HepG2 (cell line): ENCODE measurements around the gene NGFR. TPM values are rescaled to one million over a fixed set of nuclear protein-coding genes. Genes with fewer than 3 reads are reported as not detected.

Experiments used
- ATAC-seq: fragments of 200-7000 bp; cut with Tn5 transposase; 3 replicates; pipeline ENCODE4 v1.9.1; 2020; ENCODE audit warnings: mild to moderate bottlenecking, moderate library complexity
- BruUV-seq: library from RNA; stranded (reverse); fragments of 400-500 nt; replicated peaks from 2 replicates; lab custom pipeline; 2021; lab: Mats Ljungman, UMichigan
- CTCF ChIA-PET: fragments of 300-600 bp; formaldehyde crosslinking; extraction: SDS; loops from one replicate; lab custom pipeline; 2021; ENCODE audit warnings: low total read pairs, inconsistent platforms, low intra/inter-chr PET ratio; lab: Yijun Ruan, JAX
- POLR2A ChIA-PET: fragments of 350-600 bp; sonication (Branson Sonifier 250); formaldehyde crosslinking; loops from one replicate; lab custom pipeline; 2020; ENCODE audit warnings: antibody characterized with exemption, inconsistent platforms; lab: Yijun Ruan, JAX
- DNase-seq: peaks from one replicate; pipeline ENCODE4 v3.0.0-alpha.2; 2015; ENCODE audit warnings: low spot score
- FAIRE-seq: peaks from 3 replicates; lab custom pipeline; 2011; peaks lifted over from hg19 to GRCh38; lab: Jason Lieb, UNC
- H2AFZ ChIP-seq: one replicate; pipeline ENCODE4 v1.6.1; 2011; ENCODE audit warnings: low read length, inconsistent platforms
- H3K27ac ChIP-seq: fragments of 300-600 bp; 3 replicates; pipeline ENCODE4 v1.8.0; 2011; ENCODE audit warnings: mixed run types, mild to moderate bottlenecking, mixed read lengths, low read length, inconsistent platforms; ENCODE audit not compliant: insufficient read depth; ENCODE audit errors: extremely low read length
- H3K27me3 ChIP-seq, 2 experiments: fragments of 200-600 bp in 1 of 2; 2 replicates in 1 of 2; 3 replicates in 1 of 2; pipeline versions ENCODE4 v1.6.0 to v1.8.0; 2011; ENCODE audit warnings: low read length in 2 of 2, mild to moderate bottlenecking in 2 of 2, moderate library complexity in 2 of 2, inconsistent platforms in 1 of 2; ENCODE audit not compliant: insufficient read depth in 2 of 2, control insufficient read depth in 1 of 2
- H3K36me3 ChIP-seq, 2 experiments: fragments of 200-600 bp in 1 of 2; replicated peaks in 1 of 2; 2 replicates in 1 of 2; 3 replicates in 1 of 2; pipeline versions ENCODE4 v1.5.1 to v1.8.0; 2011; ENCODE audit warnings: low read length in 2 of 2, inconsistent platforms in 1 of 2; ENCODE audit not compliant: insufficient read depth in 2 of 2, control insufficient read depth in 1 of 2
- H3K4me1 ChIP-seq: 2 replicates; pipeline ENCODE4 v1.5.1; 2012; ENCODE audit warnings: low read length, inconsistent platforms; ENCODE audit not compliant: insufficient read depth
- H3K4me2 ChIP-seq: 2 replicates; pipeline ENCODE4 v1.6.0; 2011; ENCODE audit warnings: low read depth, low read length, inconsistent platforms
- H3K4me3 ChIP-seq, 3 experiments: fragments of 200-600 bp in 1 of 3; sonication (generic), shearing (Covaris generic) in 1 of 3; replicated peaks in 1 of 3; 2 replicates each; pipeline ENCODE4 v1.5.1; 2011 to 2016; ENCODE audit warnings: low read length in 3 of 3, inconsistent platforms in 2 of 3, low read depth in 2 of 3, mild to moderate bottlenecking in 2 of 3, control low read depth in 1 of 3, mixed read lengths in 1 of 3; ENCODE audit not compliant: insufficient read depth in 1 of 3
- H3K79me2 ChIP-seq: one replicate; pipeline ENCODE4 v1.6.1; 2011; ENCODE audit warnings: low read length, inconsistent platforms; ENCODE audit not compliant: insufficient read depth
- H3K9ac ChIP-seq: 2 replicates; pipeline ENCODE4 v1.6.0; 2011; ENCODE audit warnings: mild to moderate bottlenecking, low read depth, low read length, inconsistent platforms; ENCODE audit not compliant: insufficient read depth
- H3K9me3 ChIP-seq: 2 replicates; pipeline ENCODE4 v1.5.1; 2012; ENCODE audit warnings: mild to moderate bottlenecking, low read length
- H4K20me1 ChIP-seq: 2 replicates; pipeline ENCODE4 v1.6.0; 2011; ENCODE audit warnings: inconsistent platforms, mild to moderate bottlenecking, low read length, moderate library complexity; ENCODE audit not compliant: insufficient read depth
- DPF2 ChIP-seq: sonication (generic); formaldehyde crosslinking; IDR thresholded peaks from 2 replicates; pipeline ENCODE4 v1.4.0; 2020; ENCODE audit warnings: mild to moderate bottlenecking, low read depth, missing genetic modification reagents, borderline replicate concordance
- EEA1 ChIP-seq: sonication (generic); formaldehyde crosslinking; IDR thresholded peaks from 2 replicates; pipeline ENCODE4 v1.5.1; 2020; ENCODE audit warnings: mild to moderate bottlenecking, missing genetic modification reagents, borderline replicate concordance
- FLYWCH1 ChIP-seq: sonication (generic); formaldehyde crosslinking; IDR thresholded peaks from 2 replicates; pipeline ENCODE4 v1.8.1; 2023; ENCODE audit warnings: mild to moderate bottlenecking, missing genetic modification reagents
- HNF4A ChIP-seq: sonication (generic); formaldehyde crosslinking; IDR thresholded peaks from 2 replicates; pipeline ENCODE4 v1.4.0; 2020; ENCODE audit warnings: missing genetic modification reagents
- ISX ChIP-seq: sonication (generic); formaldehyde crosslinking; conservative IDR thresholded peaks from 2 replicates; pipeline ENCODE4 v1.5.0; 2020; ENCODE audit warnings: missing genetic modification reagents
- JUN ChIP-seq: sonication (generic); formaldehyde crosslinking; IDR thresholded peaks from 2 replicates; pipeline ENCODE4 v1.4.0; 2020; ENCODE audit warnings: mild to moderate bottlenecking, missing genetic modification reagents
- NCOA5 ChIP-seq: sonication (generic); formaldehyde crosslinking; IDR thresholded peaks from 2 replicates; pipeline ENCODE4 v1.4.0; 2020; ENCODE audit warnings: missing genetic modification reagents
- NFKBIZ ChIP-seq: IDR thresholded peaks from 2 replicates; pipeline ENCODE4 v1.6.1; 2018; ENCODE audit warnings: missing genetic modification reagents, missing compliant biosample characterization
- PHF21A ChIP-seq: sonication (generic); formaldehyde crosslinking; IDR thresholded peaks from 2 replicates; pipeline ENCODE4 v1.5.0; 2020; ENCODE audit warnings: mild to moderate bottlenecking, missing genetic modification reagents
- PHF8 ChIP-seq: sonication (generic); formaldehyde crosslinking; IDR thresholded peaks from 2 replicates; pipeline ENCODE4 v1.5.0; 2020; ENCODE audit warnings: missing genetic modification reagents
- REXO4 ChIP-seq: sonication (generic); formaldehyde crosslinking; IDR thresholded peaks from 2 replicates; pipeline ENCODE4 v1.8.0; 2022; ENCODE audit warnings: missing genetic modification reagents, mild to moderate bottlenecking, borderline replicate concordance
- TEAD3 ChIP-seq: optimal IDR thresholded peaks from 2 replicates; pipeline ENCODE3; 2016; ENCODE audit warnings: borderline replicate concordance
- ZNF225 ChIP-seq: sonication (generic); formaldehyde crosslinking; IDR thresholded peaks from 2 replicates; pipeline ENCODE4 v1.4.0; 2020; ENCODE audit warnings: mild to moderate bottlenecking, missing genetic modification reagents
- ZNF768 ChIP-seq: sonication (generic); formaldehyde crosslinking; IDR thresholded peaks from 2 replicates; pipeline ENCODE4 v1.4.0; 2020; ENCODE audit warnings: missing genetic modification reagents
- ZNF883 ChIP-seq: sonication (generic); formaldehyde crosslinking; IDR thresholded peaks from 2 replicates; pipeline ENCODE4 v1.5.1; 2020; ENCODE audit warnings: mild to moderate bottlenecking, missing genetic modification reagents; ENCODE audit errors: not compliant biosample characterization
- WGBS: methylation state at CpG from one replicate; pipeline ENCODE4 v1.1.6; 2017; ENCODE audit warnings: low lambda C conversion rate; 5-methylcytosine and 5-hydroxymethylcytosine counted together
- in situ Hi-C: cut with HindIII; loops from 2 replicates; pipeline ENCODE4 v1.10.0; 2017; ENCODE audit warnings: low pct_unique_long_range_greater_than_20kb; ENCODE audit not compliant: extremely low pct_ligation_motif_present
- intact Hi-C: fragments of 100-400 bp; cut with micrococcal nuclease; formaldehyde crosslinking; loops from one replicate; pipeline ENCODE4 v1.10.0; 2022; ENCODE audit not compliant: unreplicated experiment
- polyA plus RNA-seq, 8 experiments: library from polyadenylated mRNA; depleted of rRNA in 3 of 8; stranded (reverse) in 7 of 8; unstranded in 1 of 8; fragments of >200 nt; fragmentation: Illumina TruSeq in 4 of 8; extraction: Trizol in 4 of 8; gene quantifications; 2 replicates each; pipeline versions ENCODE4 v1.2.1 to v1.2.3, GENCODE V29; 2011 to 2016; ENCODE audit warnings: low read depth in 4 of 8, missing spikeins in 1 of 8, mixed read lengths in 1 of 8; ENCODE audit not compliant: insufficient read depth in 1 of 8
- total RNA-seq, 5 experiments: library from RNA; depleted of rRNA; stranded (reverse); fragments of >200 nt; fragmentation: Illumina TruSeq; extraction: Trizol; gene quantifications; 2 replicates each; pipeline ENCODE4 v1.2.3, GENCODE V29; 2016; ENCODE audit warnings: low read depth in 1 of 5
- TF ChIP-seq, protein P1 (sequence below): sonication (generic); formaldehyde crosslinking; IDR thresholded peaks from 2 replicates; pipeline ENCODE4 v1.5.0; 2020; ENCODE audit warnings: mild to moderate bottlenecking, missing genetic modification reagents
- TF ChIP-seq, protein P2 (sequence below): IDR thresholded peaks from 2 replicates; pipeline ENCODE4 v1.6.1; 2016; ENCODE audit warnings: low read depth, borderline replicate concordance
- TF ChIP-seq, protein P3 (sequence below): sonication (generic); formaldehyde crosslinking; IDR thresholded peaks from 2 replicates; pipeline ENCODE4 v1.4.0; 2020; ENCODE audit warnings: mild to moderate bottlenecking, missing genetic modification reagents
- TF ChIP-seq, protein P4 (sequence below): sonication (generic); formaldehyde crosslinking; IDR thresholded peaks from 2 replicates; pipeline ENCODE4 v1.5.0; 2020; ENCODE audit warnings: mild to moderate bottlenecking, missing genetic modification reagents

NGFR gene
- total and polyA plus RNA-seq, 2 of the 13 experiments (the other 11 are each of a cell fraction or from before 2014, with no cell fraction given) = 1.1 to 1.8 TPM

DNA sequence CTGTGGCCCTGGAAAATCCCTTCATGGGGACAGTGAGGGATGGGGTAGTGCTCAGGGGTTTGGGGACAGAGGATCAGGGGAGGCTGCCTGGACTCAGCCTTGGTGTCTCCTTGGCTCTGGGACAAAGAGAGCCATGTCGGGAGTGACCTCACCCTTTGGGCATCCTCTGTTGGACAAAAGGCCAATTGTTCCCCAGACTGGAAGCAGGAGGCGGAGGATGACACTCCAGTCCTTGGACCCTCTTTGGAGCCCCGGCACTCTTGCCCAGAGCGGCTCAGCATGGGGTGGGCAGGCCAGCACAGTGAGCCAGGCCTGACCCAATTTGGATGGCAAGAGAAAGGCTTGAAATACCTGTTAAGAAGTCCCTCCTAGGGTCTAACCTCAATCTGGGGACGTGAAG lies 41.0 kb upstream of the NGFR start:
- Histone ChIP-seq H3K27me3 (peaks cover 18 to 46% of the 10 kb centered on the region in 2 experiments; a peak in 4 of 5 replicates), H3K4me3 (no peak overlapping the region), H3K4me1 (peaks cover 40% of the 10 kb centered on the region), H2AFZ (no peak overlapping the region), H4K20me1 (no peaks in the 10 kb centered on the region), H3K4me2 (peak overlapping the region; percentile 50), H3K27ac (no peak overlapping the region), H3K9me3 (no peaks in the 10 kb centered on the region), H3K9ac (peak overlapping the region; percentile 23), H3K36me3 (no peaks in the 10 kb centered on the region), H3K79me2 (no peaks in the 10 kb centered on the region)
- BruUV-seq = no TSS peak
- in situ Hi-C loops = no loop called here
- DNase-seq = peak; percentile 95
- intact Hi-C loops = no loop called here
- ChIA-PET CTCF (no interaction called here), POLR2A (interaction anchor here (1.2 to 1.4 kb wide), 2 partner anchors 15 to 61 kb away, joined by 3 to 5 read pairs; no protein-coding TSS in a partner anchor)
- ATAC-seq = peak; percentile 88
- WGBS = 4% methylated on average over 5 of the region's 5 CpGs
- FAIRE-seq = peak; percentile 68
- TF ChIP-seq ZNF225 (CRISPR knock-in tag) (no peak), TEAD3 (CRISPR knock-in tag) (peak; percentile 80), NCOA5 (CRISPR knock-in tag) (no peak), PHF21A (no peak), NFKBIZ (CRISPR knock-in tag) (no peak), DPF2 (CRISPR knock-in tag) (0 out of 2 replicates have a peak, but pooled peaks have one; percentile 32), HNF4A (CRISPR knock-in tag) (peak; percentile 61), ISX (CRISPR knock-in tag) (no peak), FLYWCH1 (no peak), ZNF883 (CRISPR knock-in tag) (peak; percentile 24), EEA1 (no peak), REXO4 (no peak), ZNF768 (CRISPR knock-in tag) (peak; percentile 81), PHF8 (no peak), JUN (CRISPR knock-in tag) (peak; percentile 99)
- TF ChIP-seq, protein P1, sequence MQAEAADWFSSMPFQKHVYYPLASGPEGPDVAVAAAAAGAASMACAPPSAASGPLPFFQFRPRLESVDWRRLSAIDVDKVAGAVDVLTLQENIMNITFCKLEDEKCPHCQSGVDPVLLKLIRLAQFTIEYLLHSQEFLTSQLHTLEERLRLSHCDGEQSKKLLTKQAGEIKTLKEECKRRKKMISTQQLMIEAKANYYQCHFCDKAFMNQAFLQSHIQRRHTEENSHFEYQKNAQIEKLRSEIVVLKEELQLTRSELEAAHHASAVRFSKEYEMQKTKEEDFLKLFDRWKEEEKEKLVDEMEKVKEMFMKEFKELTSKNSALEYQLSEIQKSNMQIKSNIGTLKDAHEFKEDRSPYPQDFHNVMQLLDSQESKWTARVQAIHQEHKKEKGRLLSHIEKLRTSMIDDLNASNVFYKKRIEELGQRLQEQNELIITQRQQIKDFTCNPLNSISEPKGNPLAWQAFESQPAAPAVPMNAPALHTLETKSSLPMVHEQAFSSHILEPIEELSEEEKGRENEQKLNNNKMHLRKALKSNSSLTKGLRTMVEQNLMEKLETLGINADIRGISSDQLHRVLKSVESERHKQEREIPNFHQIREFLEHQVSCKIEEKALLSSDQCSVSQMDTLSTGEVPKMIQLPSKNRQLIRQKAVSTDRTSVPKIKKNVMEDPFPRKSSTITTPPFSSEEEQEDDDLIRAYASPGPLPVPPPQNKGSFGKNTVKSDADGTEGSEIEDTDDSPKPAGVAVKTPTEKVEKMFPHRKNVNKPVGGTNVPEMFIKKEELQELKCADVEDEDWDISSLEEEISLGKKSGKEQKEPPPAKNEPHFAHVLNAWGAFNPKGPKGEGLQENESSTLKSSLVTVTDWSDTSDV (CRISPR knock-in tag) = no peak
- TF ChIP-seq, protein P2, sequence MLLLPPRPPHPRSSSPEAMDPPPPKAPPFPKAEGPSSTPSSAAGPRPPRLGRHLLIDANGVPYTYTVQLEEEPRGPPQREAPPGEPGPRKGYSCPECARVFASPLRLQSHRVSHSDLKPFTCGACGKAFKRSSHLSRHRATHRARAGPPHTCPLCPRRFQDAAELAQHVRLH (CRISPR knock-in tag) = peak; percentile 27; the same call in 1 of the 2 replicates
- TF ChIP-seq, protein P3, sequence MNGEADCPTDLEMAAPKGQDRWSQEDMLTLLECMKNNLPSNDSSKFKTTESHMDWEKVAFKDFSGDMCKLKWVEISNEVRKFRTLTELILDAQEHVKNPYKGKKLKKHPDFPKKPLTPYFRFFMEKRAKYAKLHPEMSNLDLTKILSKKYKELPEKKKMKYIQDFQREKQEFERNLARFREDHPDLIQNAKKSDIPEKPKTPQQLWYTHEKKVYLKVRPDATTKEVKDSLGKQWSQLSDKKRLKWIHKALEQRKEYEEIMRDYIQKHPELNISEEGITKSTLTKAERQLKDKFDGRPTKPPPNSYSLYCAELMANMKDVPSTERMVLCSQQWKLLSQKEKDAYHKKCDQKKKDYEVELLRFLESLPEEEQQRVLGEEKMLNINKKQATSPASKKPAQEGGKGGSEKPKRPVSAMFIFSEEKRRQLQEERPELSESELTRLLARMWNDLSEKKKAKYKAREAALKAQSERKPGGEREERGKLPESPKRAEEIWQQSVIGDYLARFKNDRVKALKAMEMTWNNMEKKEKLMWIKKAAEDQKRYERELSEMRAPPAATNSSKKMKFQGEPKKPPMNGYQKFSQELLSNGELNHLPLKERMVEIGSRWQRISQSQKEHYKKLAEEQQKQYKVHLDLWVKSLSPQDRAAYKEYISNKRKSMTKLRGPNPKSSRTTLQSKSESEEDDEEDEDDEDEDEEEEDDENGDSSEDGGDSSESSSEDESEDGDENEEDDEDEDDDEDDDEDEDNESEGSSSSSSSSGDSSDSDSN (CRISPR knock-in tag) = peak; percentile 60; the same call in 1 of the 2 replicates
- TF ChIP-seq, protein P4, sequence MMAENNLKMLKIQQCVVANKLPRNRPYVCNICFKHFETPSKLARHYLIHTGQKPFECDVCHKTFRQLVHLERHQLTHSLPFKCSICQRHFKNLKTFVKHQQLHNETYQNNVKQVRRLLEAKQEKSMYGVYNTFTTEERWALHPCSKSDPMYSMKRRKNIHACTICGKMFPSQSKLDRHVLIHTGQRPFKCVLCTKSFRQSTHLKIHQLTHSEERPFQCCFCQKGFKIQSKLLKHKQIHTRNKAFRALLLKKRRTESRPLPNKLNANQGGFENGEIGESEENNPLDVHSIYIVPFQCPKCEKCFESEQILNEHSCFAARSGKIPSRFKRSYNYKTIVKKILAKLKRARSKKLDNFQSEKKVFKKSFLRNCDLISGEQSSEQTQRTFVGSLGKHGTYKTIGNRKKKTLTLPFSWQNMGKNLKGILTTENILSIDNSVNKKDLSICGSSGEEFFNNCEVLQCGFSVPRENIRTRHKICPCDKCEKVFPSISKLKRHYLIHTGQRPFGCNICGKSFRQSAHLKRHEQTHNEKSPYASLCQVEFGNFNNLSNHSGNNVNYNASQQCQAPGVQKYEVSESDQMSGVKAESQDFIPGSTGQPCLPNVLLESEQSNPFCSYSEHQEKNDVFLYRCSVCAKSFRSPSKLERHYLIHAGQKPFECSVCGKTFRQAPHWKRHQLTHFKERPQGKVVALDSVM (CRISPR knock-in tag) = no peak
